ENCODE results near the gene FITM1. TPM values are rescaled to one million over a fixed set of nuclear protein-coding genes. Genes with fewer than 3 reads are reported as not detected.
A peak's percentile ranks its signal among the peaks of the same experiment; 100 is the strongest.

FITM1 gene
- total and polyA plus RNA-seq, 11 donors, result 43.3 to 276 (median 107) TPM

DNA sequence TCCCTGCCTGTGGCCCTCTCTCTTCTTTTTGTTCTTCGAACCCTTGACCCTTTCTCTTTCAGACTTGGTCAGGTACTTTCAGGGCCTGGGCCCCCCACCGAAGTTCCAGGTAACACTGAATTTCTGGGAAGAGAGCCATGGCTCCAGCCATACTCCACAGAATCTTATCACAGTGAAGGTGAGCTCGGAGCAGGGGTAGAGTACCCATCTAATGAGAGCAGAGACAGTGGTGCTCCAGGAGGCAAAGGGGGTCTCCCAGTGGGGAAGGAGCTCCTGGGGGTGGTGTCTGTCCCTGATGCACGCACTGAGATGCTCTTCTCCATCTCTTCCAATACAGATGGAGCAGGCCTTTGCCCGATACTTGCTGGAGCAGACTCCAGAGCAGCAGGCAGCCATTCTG is 35.3 kb downstream of the FITM1 start:
- intact Hi-C loops (cut with DNase I), result loop anchor here in 1 of 10 donors (10.0 kb wide), 1 partner anchor 151 kb away; no protein-coding TSS in a partner anchor
- Histone ChIP-seq H3K27ac (no peak overlapping the region), H3K9me3 (no peaks in the 10 kb centered on the region), H3K27me3 (no peaks in the 10 kb centered on the region), H3K36me3 (peaks cover 2 to 88% (median 79%) of the 10 kb centered on the region in 9 donors), H3K4me1 (peaks cover 0 to 72% (median 18%) of the 10 kb centered on the region in 12 donors), H3K4me3 (no peak overlapping the region)
- TF ChIP-seq POLR2A (IDR thresholded peaks at IDR 0.05) (no peak), CTCF (IDR thresholded peaks at IDR 0.05) (no peak)
- 85 to 96% (median 95%) methylated on average over 5 of the region's 5 CpGs for WGBS, 4 donors
- DNase-seq (no peak), ATAC-seq (no peak)

DNA sequence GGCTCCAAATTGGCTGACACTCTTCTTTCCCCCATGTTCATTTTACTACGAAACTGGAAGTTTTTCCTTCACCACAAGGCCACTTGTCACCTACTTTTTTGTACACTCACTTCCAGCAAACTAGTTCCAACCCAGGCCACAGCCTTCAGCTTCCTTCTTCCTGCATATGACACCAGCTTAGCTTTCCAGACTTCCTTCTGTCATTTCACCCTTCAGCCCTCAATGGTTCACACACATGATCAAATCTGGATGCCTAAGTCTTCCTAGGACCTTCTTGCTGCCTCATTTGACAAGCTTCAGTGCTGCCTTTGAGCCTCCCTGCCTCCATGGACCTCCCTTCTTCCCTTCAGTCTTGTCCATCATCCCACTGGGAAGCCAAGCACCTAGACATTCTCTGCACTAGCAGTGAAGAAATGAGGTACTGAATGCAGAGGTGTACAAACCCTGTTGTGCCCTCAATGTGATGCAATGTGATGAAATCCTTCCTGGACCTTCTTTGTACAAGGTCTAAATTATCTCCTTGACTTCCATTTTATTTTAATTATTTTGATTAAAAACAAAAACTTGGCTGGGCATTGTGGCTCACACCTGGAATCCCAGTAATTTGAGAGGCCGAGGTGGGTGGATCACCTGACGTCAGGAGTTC is 37.1 kb downstream of the FITM1 start:
- Histone ChIP-seq H3K9me3 (no peaks in the 10 kb centered on the region), H3K4me3 (no peak overlapping the region), H3K27ac (peak overlapping the region in 1 of 12 donors; percentile 78), H3K27me3 (no peaks in the 10 kb centered on the region), H3K4me1 (peaks cover 0 to 74% (median 18%) of the 10 kb centered on the region in 12 donors), H3K36me3 (peaks cover 2 to 79% (median 78%) of the 10 kb centered on the region in 9 donors)
- intact Hi-C loops (cut with DNase I), result loop anchor here in 1 of 10 donors (10.0 kb wide), 1 partner anchor 153 kb away; no protein-coding TSS in a partner anchor
- ATAC-seq, result no peak
- WGBS, 4 donors, result 88 to 91% (median 90%) methylated on average over 3 of the region's 3 CpGs
- TF ChIP-seq POLR2A (IDR thresholded peaks at IDR 0.05) (no peak), CTCF (IDR thresholded peaks at IDR 0.05) (no peak)
- peak in 1 of 5 donors; percentile 17 for DNase-seq

- DNase-seq, result peak; percentile 65 to 80 (median 75)
- no peaks in the 10 kb centered on the region for H3K9me3 ChIP-seq
- peaks cover 0 to 33% (median 7%) of the 10 kb centered on the region in 12 donors for H3K4me1 ChIP-seq
- peak within 1 kb of the TSS in 11 of 12 donors; percentile 1 to 52 (median 33) for H3K4me3 ChIP-seq
- WGBS, 4 donors, result 11 to 36% (median 27%) methylated on average over 38 to 63 of the region's 63 CpGs
- intact Hi-C loops (cut with DNase I), result no loop called here
- TF ChIP-seq CTCF (IDR thresholded peaks at IDR 0.05), result no peak
- TF ChIP-seq POLR2A (IDR thresholded peaks at IDR 0.05), result no peak
- no peaks in the 10 kb centered on the region for H3K27me3 ChIP-seq
- peak; percentile 40 to 79 (median 70) for ATAC-seq
- H3K27ac ChIP-seq, result peak within 1 kb of the TSS in 2 of 12 donors; percentile 37 to 42
- peaks cover 0 to 71% (median 43%) of the 10 kb centered on the region in 9 donors for H3K36me3 ChIP-seq
These were observed 41.2 kb downstream of the FITM1 start, which contains the start of gene REC8 for GRCh38 chr14:24171422-24172260. Gene REC8, plus strand, starts transcription at chr14:24172080. Its CDS starts 473 bp downstream, at chr14:24172553.

Data from heart left ventricle (tissue), 16 donors.